Activated T-cell treated with anti-CD3 and anti-CD28 coated beads, Interleukin-2, amount 50 U/mL, for 1 hour (primary cell): ENCODE measurements around the gene SMAD2.
"Not testable (repeated sequence)": the region's sequence is repeated elsewhere in the genome, so short reads cannot be mapped to it uniquely, and the experiment has no call there.

Source experiments
- DNase-seq: peaks from one replicate; pipeline ENCODE4 v3.0.0-alpha.2; 2020

The SMAD2 gene

DNA sequence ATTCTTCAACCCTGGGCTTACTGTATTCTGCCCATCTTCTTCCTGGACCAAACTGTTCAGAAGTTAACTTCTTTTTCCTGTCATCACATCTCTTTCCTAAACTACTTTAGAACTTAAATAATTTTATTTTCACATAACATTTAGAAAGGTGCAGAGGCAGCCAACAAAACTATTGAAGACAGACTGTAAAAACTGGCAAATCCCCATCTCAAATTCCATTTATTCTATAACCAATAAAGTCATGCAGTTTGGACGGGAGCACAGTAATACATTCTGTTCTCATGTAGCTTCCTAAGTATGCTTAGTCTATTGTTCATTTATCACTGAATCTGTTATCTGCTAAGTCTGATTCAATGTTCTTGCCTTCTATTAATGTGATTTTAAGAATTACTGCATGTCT, 99.1 kb downstream of the SMAD2 start:
- DNase-seq = no peak

DNA sequence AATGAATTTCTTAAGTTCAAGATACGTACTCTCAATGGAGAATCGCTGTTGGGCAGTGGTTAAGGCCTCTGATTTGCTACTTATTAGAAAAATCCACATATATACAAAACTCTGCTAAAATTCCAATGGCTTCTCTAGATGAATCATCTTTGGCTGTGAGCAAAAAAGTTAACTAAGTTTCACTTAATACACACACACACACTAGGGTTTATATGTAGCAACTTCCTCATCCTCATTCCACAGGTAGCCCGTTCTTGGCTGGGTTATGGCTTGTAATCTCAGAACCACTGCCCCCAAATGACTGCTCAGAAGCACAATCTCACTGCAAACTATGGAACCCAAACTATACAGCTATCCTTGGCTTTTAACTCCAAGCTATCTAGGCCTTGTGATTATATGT, 99.7 kb downstream of the SMAD2 start:
- no peak for DNase-seq

DNA sequence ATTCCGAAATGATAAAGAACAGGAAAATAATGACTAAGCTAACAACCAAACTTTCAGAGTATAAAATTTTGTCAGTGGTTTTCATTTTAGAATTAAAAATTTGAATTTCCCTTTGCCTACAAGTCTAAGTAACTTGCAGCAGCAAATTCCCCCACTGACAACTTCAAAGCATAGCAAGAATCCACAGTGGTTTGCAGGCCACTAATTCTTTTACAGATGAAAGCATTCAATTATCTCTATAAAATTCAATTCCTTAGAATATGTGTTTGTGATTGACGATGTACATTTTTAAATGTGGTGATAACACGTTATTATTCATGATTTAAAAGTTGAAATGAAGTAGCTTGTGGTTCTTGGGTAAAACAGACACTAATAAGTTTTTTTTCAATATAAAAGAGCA, 100.6 kb downstream of the SMAD2 start:
- no peak for DNase-seq

DNA sequence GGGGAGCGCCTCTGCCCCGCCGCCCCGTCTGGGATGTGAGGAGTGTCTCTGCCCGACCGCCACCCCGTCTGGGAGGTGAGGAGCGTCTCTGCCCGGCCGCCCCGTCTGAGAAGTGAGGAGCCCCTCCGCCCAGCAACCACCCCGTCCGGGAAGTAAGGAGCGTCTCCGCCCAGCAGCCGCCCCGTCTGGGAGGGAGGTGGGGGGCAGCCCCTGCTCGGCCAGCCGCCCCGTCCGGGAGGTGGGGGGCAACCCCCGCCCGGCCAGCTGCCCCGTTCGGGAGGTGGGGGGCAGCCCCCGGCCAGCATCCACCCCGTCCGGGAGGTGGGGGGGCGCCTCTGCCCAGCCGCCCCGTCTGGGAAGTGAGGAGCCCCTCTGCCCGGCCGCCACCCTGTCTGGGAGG, 102.4 kb downstream of the SMAD2 start:
- DNase-seq = not testable (repeated sequence)

DNA sequence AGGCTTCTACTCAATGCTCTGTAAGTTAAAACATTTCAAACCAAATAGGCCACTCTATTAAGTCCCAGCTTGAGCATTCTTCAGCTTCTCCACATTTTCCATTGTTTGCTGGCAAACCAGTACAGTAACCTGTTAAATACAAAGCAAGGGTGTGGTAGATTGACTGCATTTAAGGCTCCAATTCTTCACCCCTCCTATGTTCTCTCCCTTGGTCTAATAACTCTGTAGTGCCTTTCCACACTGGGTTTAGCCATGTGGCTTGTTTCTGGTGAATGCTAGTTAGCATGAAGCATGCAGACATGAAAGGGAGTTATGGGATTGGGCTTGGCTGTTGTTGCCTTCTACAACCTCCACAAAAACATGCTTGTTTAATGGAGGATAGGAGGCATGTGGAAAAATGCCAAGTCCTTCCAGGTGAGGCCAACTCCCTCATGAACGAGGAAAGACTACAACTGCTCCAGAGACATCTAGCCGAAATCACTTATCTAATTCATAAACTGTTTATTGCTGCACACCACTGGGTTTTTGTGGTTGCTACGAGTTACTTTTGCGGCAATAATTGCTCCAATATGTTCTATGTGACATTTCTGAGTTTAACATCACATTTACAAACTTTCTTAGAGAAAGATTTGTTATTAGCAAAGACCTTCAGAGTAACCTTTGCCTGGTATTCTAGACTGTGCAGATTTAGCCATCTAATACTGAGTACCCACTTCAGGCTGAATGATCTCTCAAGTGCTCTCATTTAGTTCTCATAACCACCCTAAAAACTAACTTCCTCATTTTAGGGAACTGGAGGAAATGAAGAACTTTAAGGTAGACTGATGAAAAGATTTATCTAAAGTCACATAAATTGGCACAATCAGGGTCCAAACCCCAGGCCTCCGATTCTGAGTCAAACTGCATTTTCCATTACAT, 104.0 kb downstream of the SMAD2 start:
- no peak for DNase-seq

DNA sequence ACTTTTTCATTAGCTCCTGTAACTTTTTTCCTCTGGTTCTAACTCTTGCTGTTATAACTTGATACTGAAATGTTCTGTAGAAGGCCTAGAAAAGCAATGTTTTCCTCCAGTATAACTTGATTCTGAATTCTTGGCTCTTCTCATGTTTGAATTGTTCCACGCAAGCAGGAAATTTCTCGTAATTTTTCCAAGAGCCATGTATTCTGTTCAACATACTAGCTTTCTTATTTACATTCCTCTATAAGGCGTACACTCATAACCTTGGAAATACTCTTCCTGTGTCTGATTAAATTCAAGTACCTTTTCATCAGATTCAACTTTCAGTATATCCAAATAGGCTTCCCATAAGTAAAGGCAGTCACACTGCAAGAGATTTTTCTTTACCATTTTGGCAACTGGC, 109.1 kb downstream of the SMAD2 start:
- no peak for DNase-seq

DNA sequence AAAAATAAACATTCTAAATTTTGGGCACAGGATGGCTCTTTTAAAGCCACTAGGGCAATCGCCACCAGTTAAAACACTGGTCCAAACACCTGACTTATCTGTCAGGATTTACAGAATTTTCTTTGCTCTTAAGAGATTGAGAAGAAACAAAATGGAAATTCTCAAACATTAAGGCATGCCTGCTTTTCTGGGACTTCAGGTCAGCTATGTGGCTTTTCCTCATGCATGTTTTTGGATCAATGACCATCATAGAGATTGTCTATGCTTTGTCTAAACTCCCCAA, 112.7 kb downstream of the SMAD2 start:
- no peak for DNase-seq

DNA sequence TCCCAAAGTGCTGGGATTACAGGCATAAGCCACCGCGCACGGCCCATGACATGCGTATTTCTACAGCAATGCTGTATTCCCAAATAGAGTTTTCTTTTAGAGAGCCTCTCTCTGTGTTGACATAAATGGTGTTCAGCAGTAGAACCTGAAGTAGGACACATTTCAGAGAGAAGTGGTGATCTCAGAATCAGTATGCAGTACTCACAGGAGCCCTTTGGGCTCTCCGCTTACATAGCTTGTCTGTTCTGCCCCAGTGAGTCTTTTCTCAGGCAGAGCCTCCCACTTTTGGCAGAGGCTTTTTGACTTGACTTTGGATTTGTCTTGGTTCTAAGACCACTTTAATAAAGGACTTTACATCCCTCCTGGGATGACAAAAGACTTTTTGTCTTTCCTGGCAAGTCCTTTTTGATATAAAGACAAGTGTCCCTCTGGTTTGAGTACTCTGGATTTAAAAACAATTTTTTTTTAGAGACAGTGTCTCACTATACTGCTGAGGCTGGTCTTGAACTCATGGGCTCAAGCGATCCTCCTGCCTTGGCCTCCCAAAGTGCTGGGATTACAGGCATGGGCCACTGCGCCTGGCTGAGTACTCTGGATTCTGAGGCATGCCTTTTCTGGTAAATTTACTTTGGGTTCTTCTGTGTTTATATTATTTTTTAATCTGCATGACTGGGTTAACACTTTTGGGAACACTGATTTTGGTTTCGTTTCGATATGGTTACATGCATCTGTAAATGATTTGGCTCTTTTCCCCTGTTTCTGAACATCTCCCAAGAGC, 113.3 kb downstream of the SMAD2 start:
- no peak for DNase-seq

DNA sequence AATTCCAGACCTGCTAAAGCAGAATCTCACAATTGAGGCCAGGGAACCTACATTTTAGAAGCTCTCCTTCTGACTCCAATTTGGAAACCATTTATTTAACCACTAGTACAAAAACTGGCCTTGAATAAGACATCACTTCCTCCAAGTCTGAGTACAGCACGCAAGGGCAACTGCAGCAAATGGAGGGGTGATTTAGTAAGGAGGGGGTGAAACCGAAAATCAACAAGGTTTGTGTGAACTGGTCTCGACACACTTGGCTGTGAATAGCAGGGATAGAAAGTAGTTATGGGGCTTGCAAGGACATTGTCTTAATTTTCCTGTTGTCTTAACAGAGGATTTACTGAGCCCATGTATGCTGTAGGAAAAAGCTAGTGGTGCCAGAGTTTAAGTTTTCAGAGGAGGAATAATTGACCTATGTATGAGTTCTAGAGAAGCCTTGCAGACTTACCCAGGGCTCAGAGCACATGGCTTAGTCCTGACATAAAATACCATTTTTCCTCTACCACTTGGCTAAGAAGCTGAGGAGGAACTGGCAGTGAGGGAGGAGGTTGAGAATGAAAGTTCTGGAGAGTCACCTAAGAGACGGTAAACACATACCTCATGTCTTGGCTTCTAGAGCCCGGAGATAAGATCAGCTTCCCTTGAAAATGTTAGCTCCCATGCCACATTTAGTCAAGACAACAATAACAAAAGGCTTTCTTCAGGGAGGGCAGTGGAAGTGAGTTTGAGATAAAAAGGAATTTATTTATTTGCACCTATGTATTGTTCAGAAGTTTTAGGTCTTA, 114.8 kb downstream of the SMAD2 start:
- DNase-seq = no peak

DNA sequence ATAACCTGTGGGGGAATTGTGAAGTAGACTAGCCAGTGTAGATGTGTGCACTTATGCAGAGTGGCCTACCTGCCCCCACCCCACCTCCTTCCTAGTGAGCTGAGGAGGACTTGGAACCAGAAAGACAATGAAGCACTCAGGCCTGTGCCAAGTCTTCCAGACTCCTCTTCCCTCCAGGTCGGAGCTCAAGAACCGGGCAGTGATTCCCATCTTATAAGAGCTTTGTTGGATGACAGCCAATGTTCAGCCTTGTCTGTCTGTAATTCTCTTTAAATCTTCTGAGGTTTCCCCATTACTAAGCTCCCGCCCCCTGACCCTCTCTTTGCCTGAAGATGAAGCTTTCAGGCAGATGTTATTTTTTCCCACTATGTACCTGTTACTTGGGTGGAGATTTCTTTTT, 121.0 kb downstream of the SMAD2 start:
- no peak for DNase-seq

DNA sequence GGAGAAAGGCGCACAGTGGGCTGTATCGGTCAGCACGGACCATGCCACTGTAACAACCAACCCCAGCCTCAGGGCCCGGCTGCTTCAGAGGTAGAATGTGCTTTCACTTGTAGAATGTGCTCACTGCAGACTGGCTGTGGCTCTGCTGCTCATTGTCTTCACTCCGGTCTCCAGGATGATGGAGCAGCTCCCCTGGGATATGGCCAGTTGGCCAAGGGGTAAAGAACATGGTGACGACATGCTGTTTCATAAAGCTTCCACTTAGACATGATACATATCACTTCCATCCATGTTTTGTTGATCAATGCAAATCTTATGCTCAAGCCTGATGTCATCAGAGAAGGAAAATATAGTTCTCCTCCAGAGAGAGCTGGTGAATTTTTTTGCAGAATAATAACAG, 127.7 kb downstream of the SMAD2 start:
- no peak for DNase-seq

DNA sequence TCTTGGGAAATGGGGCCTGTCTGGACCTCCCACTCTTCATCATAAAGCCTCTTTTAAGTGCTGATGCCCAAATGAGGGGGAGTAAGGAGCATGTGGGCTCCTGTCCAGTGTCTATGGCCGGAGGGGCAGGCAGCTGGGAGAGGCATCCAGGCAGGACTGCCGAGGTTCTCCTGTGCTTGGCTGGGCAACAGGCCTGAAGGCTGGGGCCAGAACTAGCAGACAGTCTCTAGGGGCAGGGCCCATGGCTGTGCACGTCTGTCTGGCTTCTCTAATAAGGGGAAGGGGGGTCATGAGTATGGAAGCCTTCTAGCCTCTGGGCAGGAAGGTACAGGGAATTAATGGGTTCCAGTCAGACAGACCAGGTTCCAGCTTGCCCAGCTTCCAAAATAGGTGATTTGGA, 128.6 kb downstream of the SMAD2 start:
- no peak for DNase-seq

DNA sequence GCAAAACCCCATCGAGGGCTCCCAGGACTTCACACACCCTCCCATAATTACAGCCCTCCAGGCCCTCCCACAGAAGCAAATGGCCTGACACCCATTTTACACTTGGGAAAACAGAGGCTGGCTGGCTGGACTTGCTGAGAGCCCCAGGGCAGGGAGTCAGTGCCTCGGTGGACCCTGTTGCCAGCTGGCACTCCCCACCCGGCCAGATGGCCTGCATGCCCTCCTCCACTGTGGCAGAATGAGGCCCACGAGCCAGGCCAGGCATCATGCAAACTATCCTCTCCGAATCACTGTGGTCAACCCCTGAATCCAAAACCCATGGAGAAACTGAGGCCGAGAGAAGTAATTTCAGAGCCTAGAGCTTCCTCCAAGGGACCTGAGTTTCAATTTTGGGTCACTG, 129.7 kb downstream of the SMAD2 start:
- no peak for DNase-seq

DNA sequence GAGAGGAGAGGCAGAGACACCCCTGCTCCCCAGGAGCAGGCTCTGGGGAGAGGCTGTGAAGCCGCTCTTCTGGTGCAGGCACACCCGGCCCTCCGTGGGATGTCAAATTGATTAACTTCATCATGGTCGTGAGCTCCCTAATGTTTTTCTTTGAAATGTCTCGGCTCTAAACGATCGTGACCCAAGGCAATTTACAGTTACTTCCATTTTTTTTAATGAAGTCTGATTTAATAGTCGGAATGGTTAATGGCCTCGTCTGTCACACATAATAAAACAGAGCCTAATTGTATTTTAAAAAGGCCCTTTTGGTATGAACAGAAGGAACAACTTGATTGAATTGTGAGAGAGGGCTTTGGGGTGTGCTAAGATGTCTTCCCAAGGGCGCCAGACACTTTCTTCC, 130.2 kb downstream of the SMAD2 start:
- no peak for DNase-seq

DNA sequence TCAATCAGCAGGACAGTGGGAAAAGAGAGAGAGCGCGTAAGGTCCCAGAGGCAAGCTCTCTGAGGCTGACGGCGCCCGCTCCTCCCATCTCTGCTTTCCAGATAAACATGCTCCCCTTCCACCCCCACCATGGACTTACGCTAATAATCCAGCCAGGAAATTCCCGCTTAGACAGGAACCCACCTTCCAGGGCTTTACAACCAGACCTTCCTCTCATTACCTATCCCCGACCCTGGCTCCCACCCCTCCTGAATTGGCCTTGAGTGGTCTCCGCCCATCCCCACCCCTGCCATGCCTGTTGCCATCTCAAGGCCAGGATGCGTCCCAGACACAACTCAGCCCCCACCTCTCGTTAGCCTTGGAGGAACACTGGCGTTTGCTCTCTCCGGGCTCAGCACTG, 131.1 kb downstream of the SMAD2 start:
- DNase-seq = no peak

DNA sequence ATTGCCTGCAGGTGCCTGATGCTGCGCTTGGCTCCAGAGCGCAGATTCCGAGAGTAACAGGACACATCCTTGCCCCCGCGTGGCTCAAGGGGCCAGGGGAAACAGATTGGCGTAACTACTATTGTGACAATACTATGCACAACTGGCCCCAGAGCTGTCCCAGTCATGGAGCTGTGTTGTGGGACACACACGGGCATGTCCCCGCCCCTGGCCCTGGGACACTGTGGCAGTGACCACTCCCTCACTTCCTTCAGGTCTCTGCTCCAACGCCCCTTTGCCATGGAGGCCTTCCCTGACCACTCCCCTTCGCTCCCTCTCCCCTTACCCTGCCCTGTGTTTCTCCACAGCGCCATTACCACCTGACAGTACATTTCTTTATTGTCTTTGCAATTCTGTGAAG, 132.1 kb downstream of the SMAD2 start:
- DNase-seq = no peak

DNA sequence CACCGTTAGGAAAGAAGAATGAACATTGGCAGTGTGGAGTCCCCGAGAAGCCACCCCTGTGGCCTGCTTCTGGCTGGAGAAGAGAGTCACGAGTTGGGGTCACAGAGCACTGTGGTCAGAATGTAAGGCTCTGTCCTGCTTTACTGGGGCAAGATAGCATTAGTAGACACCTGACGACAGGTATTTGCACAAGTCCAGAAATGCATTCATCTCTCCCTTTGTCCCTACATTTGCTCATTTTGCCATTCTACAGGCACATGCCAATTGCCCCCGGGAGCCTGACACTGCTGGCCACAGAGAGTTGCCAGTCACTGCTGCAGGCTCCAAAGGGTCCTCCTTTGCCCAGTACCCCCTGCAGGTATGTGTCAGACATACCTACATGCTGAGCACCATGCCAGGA, 133.3 kb downstream of the SMAD2 start:
- no peak for DNase-seq

DNA sequence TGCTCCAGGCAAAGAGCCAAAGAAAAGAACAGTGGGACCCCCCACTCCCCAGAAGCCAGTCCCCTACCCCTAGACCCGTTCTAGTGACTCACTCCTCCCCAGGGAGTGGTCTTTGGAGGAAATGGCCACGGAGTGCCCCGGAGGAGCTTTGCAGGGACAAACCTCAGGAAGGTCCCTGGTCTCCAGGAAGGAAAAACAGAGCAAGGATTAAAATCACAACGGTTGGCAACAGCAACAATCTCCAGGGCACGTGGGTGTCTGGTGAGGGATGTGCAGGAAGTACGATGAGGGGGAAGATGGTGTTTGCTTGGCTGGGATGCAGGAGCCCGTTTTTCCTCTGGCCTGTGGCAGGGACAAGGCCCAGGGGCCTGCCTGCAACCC, 135.0 kb downstream of the SMAD2 start:
- DNase-seq = no peak

DNA sequence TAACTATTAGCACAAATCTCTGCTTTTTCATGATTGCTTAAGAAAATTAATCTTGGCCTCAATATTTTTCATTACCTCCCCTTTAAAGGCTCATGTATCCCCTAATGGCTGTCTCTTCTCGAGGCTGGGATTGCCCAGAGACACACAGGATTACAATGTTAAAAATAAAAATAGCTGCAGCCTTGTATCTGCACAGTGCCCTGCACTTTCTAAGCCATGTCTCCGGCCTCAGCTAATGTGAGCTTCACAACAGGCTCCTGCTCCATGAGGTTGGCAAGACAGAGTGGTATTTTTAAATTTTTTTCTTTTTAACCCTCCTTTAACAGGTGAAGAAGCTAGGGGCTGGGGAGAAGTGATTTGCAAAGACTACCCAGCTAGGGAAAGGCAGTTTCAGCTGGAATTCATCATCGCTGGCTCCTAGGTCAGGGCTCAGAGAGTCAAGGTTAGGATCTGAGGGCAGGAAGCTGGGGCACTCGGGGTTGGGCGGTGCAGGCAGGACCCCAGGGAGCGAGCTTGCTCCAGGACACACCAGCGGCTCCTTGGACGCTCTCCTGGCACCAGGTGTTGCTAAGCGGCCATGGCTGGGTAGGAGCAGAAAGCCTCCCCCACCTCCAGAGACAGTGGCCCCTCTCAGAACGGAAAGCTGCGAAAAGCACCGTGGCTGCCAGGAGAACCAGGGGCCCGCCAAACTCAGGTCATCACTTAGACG, 135.6 kb downstream of the SMAD2 start:
- no peak for DNase-seq

DNA sequence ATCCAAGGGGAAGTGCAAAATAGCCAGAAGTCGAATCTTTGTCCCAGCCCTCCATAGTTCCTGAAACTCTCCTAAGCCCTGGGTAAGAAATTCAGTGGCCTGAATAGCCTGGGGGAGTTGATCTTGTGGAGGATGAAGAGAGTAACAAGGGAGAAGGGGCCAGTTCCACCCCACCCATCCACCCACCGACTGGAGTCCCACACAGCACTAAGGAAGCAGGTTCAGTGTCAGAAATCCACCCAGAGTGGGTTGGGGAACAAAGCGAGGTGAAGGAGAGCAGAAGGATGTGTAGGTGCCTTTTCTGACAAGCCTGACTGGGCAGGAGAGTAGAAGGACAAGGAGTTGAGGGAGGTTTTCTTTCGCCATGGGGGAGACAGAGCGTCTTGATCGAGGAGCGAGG, 136.8 kb downstream of the SMAD2 start:
- no peak for DNase-seq

DNA sequence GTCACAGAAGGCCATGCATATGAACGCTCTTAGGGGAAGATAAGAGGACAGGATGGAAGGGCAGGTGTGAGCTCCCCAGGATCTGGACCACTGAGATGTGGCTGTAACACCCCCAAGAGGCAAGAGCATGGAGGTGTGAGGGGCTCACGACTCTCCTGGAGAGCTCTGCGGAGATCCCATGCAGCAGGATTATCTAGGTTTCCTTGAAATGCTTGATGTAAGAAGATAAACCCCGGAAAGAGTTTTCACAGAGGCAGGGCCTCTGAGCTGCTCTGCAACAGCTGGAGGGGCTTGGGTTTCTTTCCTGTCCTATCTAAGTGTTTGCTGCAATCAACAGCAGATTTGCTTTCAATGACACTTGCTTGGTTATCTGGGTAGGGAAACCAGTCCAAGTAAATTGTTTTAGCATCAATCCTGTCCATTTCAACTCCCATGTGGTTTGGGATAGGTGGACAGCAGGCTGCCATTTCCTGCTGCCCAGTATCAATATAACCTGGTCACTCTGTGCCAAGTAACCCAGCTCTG, 138.9 kb downstream of the SMAD2 start:
- DNase-seq = no peak

DNA sequence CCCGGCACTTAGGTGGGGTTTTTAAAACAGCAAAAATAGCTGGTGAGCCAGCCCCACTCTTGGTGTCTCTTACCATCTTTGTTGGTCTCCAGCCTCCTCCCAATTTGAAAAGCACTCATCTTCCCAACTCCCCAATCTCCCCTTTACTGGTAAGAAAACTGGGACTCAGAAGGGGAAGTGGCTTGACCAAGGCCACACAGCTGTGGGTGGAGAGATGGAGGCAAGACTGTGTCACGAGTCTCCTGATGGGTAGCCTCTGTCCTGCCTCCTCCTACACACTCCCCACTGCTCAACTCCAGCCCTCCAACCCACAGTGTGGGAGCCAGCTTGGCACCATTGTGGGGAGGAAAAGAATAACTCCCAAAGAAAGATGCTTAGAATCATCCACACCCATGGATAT, 140.4 kb downstream of the SMAD2 start:
- no peak for DNase-seq

DNA sequence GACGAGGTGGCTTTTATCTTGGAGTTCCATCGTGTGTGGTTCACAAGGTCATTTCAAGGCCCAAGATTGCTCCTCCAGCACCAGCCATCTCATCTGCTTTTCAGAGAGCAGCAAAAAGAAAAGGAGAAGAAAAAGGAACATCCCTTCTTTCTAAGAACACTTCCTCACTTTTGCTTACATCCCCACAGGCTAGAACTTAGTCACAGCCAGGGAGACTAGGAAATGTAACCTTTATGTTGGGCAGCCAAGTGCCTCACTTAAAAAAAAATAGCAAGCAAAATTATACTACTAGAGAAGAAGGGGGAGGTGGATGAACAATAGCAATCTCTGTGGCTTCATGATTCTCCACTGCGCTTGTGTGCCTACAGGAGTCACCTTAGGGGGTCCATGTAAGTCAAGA, 141.8 kb downstream of the SMAD2 start:
- DNase-seq = no peak
